HCT116 (cell line): ENCODE results near the gene SEMA3F. TPM values are rescaled to one million over a fixed set of nuclear protein-coding genes. Genes with fewer than 3 reads are reported as not detected.

Experiments used
- ATF3 ChIP-seq: IDR thresholded peaks from 2 replicates; pipeline ENCODE4 v1.6.1; 2012
- CEBPB ChIP-seq: IDR thresholded peaks from 2 replicates; pipeline ENCODE4 v1.6.1; 2012; ENCODE audit warnings: low read depth
- EZH2phosphoT487 ChIP-seq: fragments of 200-600 bp; IDR thresholded peaks from 2 replicates; pipeline ENCODE4 v1.6.1; 2018; ENCODE audit warnings: antibody characterized with exemption, borderline replicate concordance
- RAD21 ChIP-seq: IDR thresholded peaks from 2 replicates; pipeline ENCODE4 v1.6.1; 2012; ENCODE audit warnings: low read depth, mild to moderate bottlenecking
- REST ChIP-seq: IDR thresholded peaks from 2 replicates; pipeline ENCODE4 v1.6.1; 2012; ENCODE audit warnings: low read depth
- total RNA-seq: library from RNA; stranded (reverse); gene quantifications from one replicate; pipeline ENCODE4 v1.2.1, GENCODE V29; 2021; ENCODE audit not compliant: unreplicated experiment
- TF ChIP-seq, protein P1 (sequence below), 3 experiments: fragments of 200-600 bp in 1 of 3; sonication (generic) in 1 of 3; IDR thresholded peaks in 2 of 3; conservative IDR thresholded peaks in 1 of 3; 2 replicates each; pipeline ENCODE4 v1.5.1; 2012 to 2017; ENCODE audit warnings: low read depth in 2 of 3, low read length in 2 of 3, antibody characterized with exemption in 1 of 3, borderline replicate concordance in 1 of 3, control low read depth in 1 of 3, mild to moderate bottlenecking in 1 of 3, mixed read lengths in 1 of 3, mixed run types in 1 of 3, moderate library complexity in 1 of 3; ENCODE audit not compliant: insufficient read depth in 1 of 3

The SEMA3F gene
- total RNA-seq, 1 experiment from 2014 or later = 15.7 TPM

DNA sequence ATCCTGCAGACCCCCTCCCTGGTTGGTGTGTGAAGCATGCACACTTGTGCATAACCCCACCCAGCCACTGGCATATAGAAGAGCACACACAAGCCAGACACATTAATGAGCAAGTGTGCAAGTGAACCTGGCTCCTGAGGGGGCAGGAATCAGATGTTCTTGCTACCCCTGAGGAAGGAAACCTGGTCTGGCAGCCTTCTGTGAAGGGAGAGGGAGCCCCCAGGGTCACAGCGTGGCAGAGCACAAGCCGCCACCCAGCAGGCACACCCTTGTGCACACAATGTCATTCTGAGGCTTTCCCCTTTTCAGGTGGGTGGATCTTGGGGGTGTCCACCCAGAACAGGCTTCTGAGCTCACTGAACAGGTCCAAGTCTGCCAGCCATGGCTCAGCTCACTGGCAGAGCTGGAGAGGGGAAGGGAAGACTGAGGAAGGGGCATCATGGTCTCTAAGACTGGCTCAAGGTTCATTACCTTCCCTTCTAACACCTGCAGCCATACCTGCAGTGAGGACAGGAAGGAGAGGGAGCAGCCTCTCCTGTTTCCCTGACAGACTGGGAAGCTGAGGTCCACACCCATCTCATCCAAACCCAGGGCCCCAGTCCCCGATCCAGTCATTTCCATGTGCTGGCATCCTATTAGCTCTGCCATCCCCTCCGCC, 31.6 kb upstream of the SEMA3F start (continued):
- TF ChIP-seq REST (no peak), CEBPB (no peak), EZH2phosphoT487 (no peak), ATF3 (no peak), RAD21 (no peak)
- TF ChIP-seq, protein P1, sequence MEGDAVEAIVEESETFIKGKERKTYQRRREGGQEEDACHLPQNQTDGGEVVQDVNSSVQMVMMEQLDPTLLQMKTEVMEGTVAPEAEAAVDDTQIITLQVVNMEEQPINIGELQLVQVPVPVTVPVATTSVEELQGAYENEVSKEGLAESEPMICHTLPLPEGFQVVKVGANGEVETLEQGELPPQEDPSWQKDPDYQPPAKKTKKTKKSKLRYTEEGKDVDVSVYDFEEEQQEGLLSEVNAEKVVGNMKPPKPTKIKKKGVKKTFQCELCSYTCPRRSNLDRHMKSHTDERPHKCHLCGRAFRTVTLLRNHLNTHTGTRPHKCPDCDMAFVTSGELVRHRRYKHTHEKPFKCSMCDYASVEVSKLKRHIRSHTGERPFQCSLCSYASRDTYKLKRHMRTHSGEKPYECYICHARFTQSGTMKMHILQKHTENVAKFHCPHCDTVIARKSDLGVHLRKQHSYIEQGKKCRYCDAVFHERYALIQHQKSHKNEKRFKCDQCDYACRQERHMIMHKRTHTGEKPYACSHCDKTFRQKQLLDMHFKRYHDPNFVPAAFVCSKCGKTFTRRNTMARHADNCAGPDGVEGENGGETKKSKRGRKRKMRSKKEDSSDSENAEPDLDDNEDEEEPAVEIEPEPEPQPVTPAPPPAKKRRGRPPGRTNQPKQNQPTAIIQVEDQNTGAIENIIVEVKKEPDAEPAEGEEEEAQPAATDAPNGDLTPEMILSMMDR (IDR thresholded peaks at IDR 0.05 in 2 of 3, conservative IDR thresholded peaks at IDR 0.05 in 1 of 3; ENCODE audit: borderline replicate concordance in 1 of 3, insufficient read depth in 1 of 3, low read depth in 2 of 3, low read length in 2 of 3) = no peak
